Esophagus muscularis mucosa (tissue), 4 donors: Measurements from ENCODE around the gene DHRS3. TPM values are rescaled to one million over a fixed set of nuclear protein-coding genes. Genes with fewer than 3 reads are reported as not detected.

ENCODE experiments used
- DNase-seq: peaks from one replicate; pipeline ENCODE4 v3.0.0-alpha.2; 2017; ENCODE audit errors: extremely low spot score
- H3K27ac ChIP-seq, 4 donors: fragments of 200-600 bp; sonication (generic); replicated peaks in 1 of 4; 1 replicate in 3 of 4; 2 replicates in 1 of 4; pipeline ENCODE4 v1.5.1; 2016 to 2019; ENCODE audit warnings: mild to moderate bottlenecking in 1 of 4
- H3K27me3 ChIP-seq, 4 donors: fragments of 200-600 bp; sonication (generic); one replicate each; pipeline versions ENCODE4 v1.5.1 to v1.6.0; 2016 to 2019
- H3K36me3 ChIP-seq, 4 donors: fragments of 200-600 bp; sonication (generic); one replicate each; pipeline ENCODE4 v1.5.1; 2016 to 2019
- H3K4me1 ChIP-seq, 4 donors: fragments of 200-600 bp; sonication (generic); one replicate each; pipeline ENCODE4 v1.5.1; 2016 to 2019
- H3K4me3 ChIP-seq, 4 donors: fragments of 200-600 bp; sonication (generic); 1 replicate in 2 of 4; 2 replicates in 2 of 4; pipeline ENCODE4 v1.5.1; 2016 to 2019; ENCODE audit warnings: mild to moderate bottlenecking in 4 of 4, moderate library complexity in 1 of 4
- H3K9me3 ChIP-seq, 4 donors: fragments of 200-600 bp; sonication (generic); 1 replicate in 3 of 4; 2 replicates in 1 of 4; pipeline ENCODE4 v1.5.1; 2016 to 2019
- CTCF ChIP-seq, 3 experiments: fragments of 200-600 bp in 2 of 3; fragments of 450-650 bp in 1 of 3; sonication (generic) in 2 of 3; IDR thresholded peaks; one replicate each; pipeline ENCODE4 v1.5.1; 2017 to 2019; ENCODE audit warnings: antibody characterized with exemption in 3 of 3, mild to moderate bottlenecking in 2 of 3, moderate library complexity in 1 of 3
- EP300 ChIP-seq: sonication (generic); formaldehyde crosslinking; IDR thresholded peaks from one replicate; pipeline ENCODE4 v1.6.1; 2017; ENCODE audit warnings: antibody characterized with exemption
- POLR2A ChIP-seq: fragments of 450-650 bp; IDR thresholded peaks from one replicate; pipeline ENCODE4 v1.6.1; 2017; ENCODE audit warnings: antibody characterized with exemption, moderate library complexity, mild to moderate bottlenecking, low read depth
- POLR2AphosphoS5 ChIP-seq, 2 donors: sonication (generic); formaldehyde crosslinking; IDR thresholded peaks; one replicate each; pipeline ENCODE4 v1.6.1; 2017; ENCODE audit warnings: antibody characterized with exemption in 2 of 2
- whole genome bisulfite sequencing: methylation state at CpG from one replicate; pipeline ENCODE4 v1.1.5; 2018; 5-methylcytosine and 5-hydroxymethylcytosine counted together
- intact Hi-C: fragments of 100-400 bp; cut with DNase I; formaldehyde crosslinking; loops from one replicate; pipeline ENCODE4 v1.15.1; 2023
- total RNA-seq, 4 donors: library from RNA; depleted of rRNA; stranded (reverse); fragments of >200 nt; gene quantifications; one replicate each; pipeline versions ENCODE4 v1.1.0 to v1.2.1, GENCODE V29; 2016

The DHRS3 gene, protein sequence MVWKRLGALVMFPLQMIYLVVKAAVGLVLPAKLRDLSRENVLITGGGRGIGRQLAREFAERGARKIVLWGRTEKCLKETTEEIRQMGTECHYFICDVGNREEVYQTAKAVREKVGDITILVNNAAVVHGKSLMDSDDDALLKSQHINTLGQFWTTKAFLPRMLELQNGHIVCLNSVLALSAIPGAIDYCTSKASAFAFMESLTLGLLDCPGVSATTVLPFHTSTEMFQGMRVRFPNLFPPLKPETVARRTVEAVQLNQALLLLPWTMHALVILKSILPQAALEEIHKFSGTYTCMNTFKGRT
- 100 to 1,000 TPM; 130 to 237 (median 200) TPM for total RNA-seq

- Histone ChIP-seq H3K27ac (peak within 1 kb of the TSS; percentile 91 to 98 (median 95)), H3K9me3 (no peaks in the 10 kb centered on the region), H3K27me3 (no peaks in the 10 kb centered on the region), H3K4me3 (peak within 1 kb of the TSS; percentile 71 to 97 (median 77)), H3K36me3 (peaks cover 0 to 4% (median 2%) of the 10 kb centered on the region in 4 donors), H3K4me1 (peaks cover 52 to 75% (median 71%) of the 10 kb centered on the region in 4 donors)
- intact Hi-C loops = loop anchor here (2.0 to 5.0 kb wide), 3 partner anchors 17 to 211 kb away; no protein-coding TSS in a partner anchor
- DNase-seq = peak; percentile 96
- TF ChIP-seq POLR2A (peak; percentile 62), EP300 (no peak), POLR2AphosphoS5 (IDR thresholded peaks at IDR 0.05) (peak; percentile 90 to 98)
- 3% methylated on average over 40 of the region's 69 CpGs for WGBS
Measured at GRCh38 chr1:12617901-12618660, at the start of gene DHRS3. TSS of gene DHRS3 (minus strand) at chr1:12618210. CDS start at chr1:12617348, 862 bp downstream.

GRCh38 chr1:12666141-12666735, 48.2 kb upstream of the DHRS3 start:
- Histone ChIP-seq H3K27ac (no peak overlapping the region), H3K4me3 (no peak overlapping the region), H3K36me3 (no peaks in the 10 kb centered on the region), H3K27me3 (no peaks in the 10 kb centered on the region), H3K4me1 (no peaks in the 10 kb centered on the region), H3K9me3 (peaks cover 0 to 17% (median 5%) of the 10 kb centered on the region in 4 donors)
- intact Hi-C loops = no loop called here
- no peak for TF ChIP-seq POLR2AphosphoS5 (IDR thresholded peaks at IDR 0.05)
- no peak for TF ChIP-seq EP300
- TF ChIP-seq CTCF (IDR thresholded peaks at IDR 0.05) = no peak
- no peak for TF ChIP-seq POLR2A
- no peak for DNase-seq
- 83% methylated on average over 14 of the region's 15 CpGs for WGBS

- no peak overlapping the region for H3K4me3 ChIP-seq
- peaks cover 0 to 17% (median 5%) of the 10 kb centered on the region in 4 donors for H3K9me3 ChIP-seq
- H3K27ac ChIP-seq = no peak overlapping the region
- no peaks in the 10 kb centered on the region for H3K27me3 ChIP-seq
- no peak for TF ChIP-seq EP300
- no peak for TF ChIP-seq POLR2A
- no peak for TF ChIP-seq POLR2AphosphoS5 (IDR thresholded peaks at IDR 0.05)
- TF ChIP-seq CTCF (IDR thresholded peaks at IDR 0.05) = no peak
- 76% methylated on average over 4 of the region's 4 CpGs for WGBS
- no peaks in the 10 kb centered on the region for H3K36me3 ChIP-seq
- no peak for DNase-seq
- intact Hi-C loops = no loop called here
- no peaks in the 10 kb centered on the region for H3K4me1 ChIP-seq
Measured at GRCh38 chr1:12665511-12665910, 47.5 kb upstream of the DHRS3 start.

DNA sequence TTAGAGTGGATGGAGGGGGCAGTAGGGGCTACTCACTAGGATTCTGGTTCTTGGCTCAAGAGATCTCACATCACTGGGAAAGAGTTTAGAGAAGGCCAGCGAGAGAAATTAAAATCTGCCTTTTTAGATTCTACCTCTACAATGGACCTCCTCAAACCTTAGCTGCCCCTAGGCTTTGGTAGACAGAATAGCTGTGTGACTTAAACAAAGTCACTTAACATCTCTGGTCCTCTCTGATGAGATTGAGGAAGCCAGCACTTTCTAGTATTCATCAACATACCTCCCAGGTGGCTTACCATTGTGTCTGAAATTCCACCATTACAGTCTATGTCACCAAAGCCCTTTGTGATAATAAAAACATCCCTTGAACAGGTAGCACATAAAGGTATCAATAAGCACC, 44.5 kb upstream of the DHRS3 start:
- H3K36me3 ChIP-seq = no peaks in the 10 kb centered on the region
- no peaks in the 10 kb centered on the region for H3K27me3 ChIP-seq
- TF ChIP-seq EP300 (no peak), POLR2AphosphoS5 (IDR thresholded peaks at IDR 0.05) (no peak), POLR2A (no peak), CTCF (IDR thresholded peaks at IDR 0.05) (no peak)
- H3K27ac ChIP-seq = no peak overlapping the region
- H3K4me3 ChIP-seq = no peak overlapping the region
- peaks cover 0 to 9% (median 5%) of the 10 kb centered on the region in 4 donors for H3K9me3 ChIP-seq
- intact Hi-C loops = no loop called here
- H3K4me1 ChIP-seq = peaks cover 0 to 6% (median 5%) of the 10 kb centered on the region in 4 donors
- 100% methylated on average over 1 of the region's 1 CpG for WGBS
- no peak for DNase-seq
